Hematopoietic multipotent progenitor cell treated with erythropoietin and hydrocortisone succinate and interleukin-3 and kit ligand, for 17 days (in vitro differentiated cells): Measurements from ENCODE around the gene KRT4.
"Not testable (repeated sequence)": the region's sequence is repeated elsewhere in the genome, so short reads cannot be mapped to it uniquely, and the experiment has no call there.

Experiments used
- DNase-seq: peaks from one replicate; pipeline ENCODE4 v3.0.0-alpha.2; 2015; ENCODE audit warnings: low spot score

The KRT4 gene

DNA sequence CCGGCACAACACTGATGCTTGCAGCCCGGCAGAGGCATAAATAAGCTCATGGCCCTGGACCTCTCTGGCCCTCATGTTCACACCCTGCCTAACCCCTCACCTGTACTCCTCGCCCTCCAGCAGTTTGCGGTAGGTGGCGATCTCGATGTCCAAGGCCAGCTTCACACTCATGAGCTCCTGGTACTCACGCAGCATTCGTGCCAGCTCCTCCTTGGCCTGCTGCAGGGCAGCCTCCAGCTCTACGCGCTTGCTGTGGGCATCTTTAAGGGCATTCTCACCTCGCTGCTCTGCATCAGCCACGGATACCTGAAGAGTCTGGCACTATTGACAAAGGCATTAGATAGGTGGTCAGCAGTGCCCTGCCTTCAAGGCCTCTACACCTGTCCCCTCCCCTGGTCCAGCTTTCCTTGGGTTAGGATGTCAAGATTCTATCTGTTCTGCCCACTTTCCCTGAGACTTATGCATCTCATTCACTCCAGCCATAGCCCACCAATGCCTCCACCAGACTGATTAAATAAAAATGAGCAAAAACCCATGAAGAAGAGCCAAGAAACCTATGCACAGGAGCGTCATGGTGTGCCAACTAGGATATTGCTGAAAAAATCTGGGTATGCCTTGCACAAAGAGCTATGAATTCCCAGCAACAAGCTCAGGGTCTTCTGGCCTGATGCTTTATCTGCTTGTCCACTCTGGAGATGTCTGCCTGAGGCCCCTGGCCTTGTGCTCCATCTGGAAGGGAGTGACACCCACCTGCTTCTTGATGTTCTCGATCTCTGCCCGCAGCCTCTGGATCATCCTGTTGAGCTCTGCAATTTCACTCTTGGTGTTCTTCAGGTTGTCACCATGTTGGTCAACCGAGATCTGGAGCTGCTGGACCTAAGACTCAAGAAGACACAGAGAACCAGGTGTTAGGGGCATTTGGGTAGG is 6.1 kb downstream of the KRT4 start:
- DNase-seq = no peak

DNA sequence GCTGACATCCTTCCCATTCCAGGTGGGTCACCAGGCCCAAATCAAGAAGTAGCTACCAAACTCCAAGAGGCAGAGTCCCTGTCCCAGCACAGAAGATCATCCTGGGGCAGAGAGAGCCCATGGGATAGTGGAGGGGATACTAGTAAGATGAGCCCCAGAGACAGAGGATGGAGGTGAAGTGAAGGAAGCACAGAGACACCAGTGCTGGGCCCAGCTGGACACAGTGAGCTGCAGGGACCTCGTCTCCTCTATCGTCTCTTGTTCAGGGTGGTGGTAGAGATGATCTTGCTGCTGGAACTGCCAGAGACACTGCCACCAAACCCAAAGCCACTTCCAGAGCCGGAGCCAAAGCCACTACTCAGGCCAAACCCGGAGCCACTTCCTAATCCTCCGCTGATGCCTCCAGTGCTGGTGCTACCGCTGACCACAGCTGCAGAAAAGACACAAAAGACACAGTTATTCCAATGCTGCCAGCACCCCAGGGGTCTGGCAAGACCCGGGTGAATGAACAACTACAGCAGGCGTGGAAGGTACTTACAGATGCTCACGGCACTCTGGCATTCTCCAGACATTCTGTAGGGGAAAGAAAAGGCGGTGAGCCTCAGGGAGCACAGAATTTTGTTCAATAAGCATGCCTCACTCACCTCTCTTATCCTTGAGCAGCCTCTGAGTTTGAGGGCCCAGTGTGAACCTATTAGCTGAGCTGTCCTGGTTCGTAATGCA is 6.9 kb downstream of the KRT4 start:
- DNase-seq = no peak

DNA sequence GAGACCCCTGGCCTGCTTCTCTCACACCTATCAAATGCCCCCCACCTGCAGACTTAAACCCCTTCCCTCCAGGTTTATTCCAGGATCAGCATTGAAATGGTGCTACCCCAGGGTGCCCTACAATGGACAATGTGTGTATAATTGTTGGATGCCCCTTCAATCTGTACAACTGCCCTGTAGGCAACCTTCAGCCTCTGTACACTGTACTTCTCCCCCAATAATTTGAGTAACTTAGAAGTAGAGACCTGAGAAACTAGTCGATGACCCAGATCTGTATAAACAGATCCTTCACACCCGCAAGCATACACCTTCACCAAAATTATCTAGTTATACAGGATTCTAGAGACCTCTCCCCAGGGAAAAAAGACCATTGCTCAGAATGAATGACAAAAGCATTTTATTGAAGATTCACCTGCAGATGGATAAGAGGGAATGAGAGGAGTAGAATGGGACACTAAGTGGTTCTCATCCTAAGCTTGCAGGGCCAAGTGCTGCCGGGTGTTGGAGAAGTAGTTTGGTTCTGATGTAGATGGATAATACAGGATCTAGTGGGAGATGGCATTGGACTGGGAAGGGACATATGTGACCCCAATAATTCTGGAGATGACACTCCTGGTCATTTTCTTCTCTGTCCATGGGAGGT is 7.6 kb downstream of the KRT4 start:
- DNase-seq = no peak

GRCh38 chr12:52805739-52806138 is 8.2 kb downstream of the KRT4 start:
- no peak for DNase-seq

DNA sequence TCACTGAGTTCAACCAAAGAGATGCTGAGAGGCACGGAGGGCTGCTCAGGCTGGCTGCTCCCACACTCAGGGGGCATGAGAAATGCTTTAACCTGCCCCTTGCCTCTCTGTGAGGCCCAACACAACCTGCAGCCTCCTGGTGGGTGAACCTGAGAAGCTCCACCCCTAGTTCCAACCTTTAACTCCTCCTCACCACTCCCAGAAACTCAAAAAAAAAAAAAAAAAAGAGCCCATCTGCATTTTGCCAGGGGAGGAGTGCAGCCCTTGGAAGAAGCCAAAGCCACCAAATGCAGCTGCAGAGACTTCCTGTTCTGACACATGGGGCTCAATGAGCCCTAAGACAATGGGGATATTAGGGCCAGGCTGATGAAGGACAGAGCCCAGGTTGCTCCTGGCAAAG is 8.9 kb downstream of the KRT4 start:
- DNase-seq = no peak

GRCh38 chr12:52802442-52802841 is 11.5 kb downstream of the KRT4 start:
- no peak for DNase-seq

DNA sequence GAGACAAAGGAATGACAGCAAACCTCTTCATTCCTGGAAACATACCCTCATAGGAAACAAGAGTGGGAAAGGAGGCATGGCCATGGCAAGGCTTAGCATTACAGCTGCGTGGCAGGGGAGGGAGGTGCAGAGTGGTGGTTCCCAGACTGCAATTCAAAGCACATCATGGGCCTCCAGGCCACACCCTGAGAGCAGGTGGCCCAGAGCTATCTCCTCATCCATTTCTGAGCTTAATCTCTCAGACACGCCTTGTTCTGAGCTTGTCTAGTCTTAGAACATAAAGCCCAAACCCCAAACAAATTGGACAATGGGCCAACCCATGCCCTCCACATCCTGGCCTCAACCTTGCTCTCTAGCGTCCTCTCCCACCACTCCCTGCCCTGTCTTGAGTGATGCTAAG is 12.1 kb downstream of the KRT4 start:
- DNase-seq = no peak

GRCh38 chr12:52800259-52800917 is 13.5 kb downstream of the KRT4 start:
- no peak for DNase-seq

- DNase-seq = no peak
Measured at GRCh38 chr12:52799505-52800211, 14.3 kb downstream of the KRT4 start.

DNA sequence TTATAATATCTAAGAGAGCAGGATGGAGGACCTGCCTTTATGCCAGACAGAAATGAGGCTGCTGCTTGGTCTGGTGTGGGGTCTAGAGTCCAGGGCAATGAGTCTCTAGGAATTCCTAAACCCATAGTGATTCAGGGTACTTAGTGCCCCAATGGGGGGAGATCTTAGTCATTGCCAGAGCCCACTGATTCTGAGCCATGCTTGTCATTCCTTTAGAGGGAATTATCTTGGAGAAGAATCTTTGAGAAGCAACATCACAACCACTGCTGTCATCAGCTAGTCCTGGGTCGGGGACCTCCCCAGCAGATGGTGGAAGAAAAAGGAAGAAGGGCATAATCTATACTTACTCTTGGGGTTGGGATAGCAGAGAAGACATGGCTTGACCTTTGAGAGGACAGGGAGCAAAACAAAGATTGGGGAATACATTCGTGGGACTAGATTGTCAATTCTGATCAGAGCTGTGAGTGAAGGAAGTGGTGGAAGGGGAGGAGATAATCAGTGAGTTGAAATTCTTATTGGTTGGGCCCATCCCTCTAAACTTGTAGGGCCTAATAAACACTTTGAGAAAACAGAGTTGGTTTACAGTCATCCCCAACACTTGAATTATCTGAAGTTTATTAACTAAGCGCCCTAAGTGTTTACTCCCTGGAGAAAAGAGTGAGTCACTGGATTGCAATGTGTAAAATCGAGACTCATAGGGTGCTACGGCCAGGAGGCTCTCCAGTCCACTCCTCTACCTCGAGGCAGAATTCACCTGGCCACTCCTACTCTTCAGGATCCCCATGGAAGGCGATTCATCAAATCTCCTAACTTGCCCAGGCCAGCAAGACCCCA is 15.0 kb downstream of the KRT4 start:
- peak; percentile 25 for DNase-seq

GRCh38 chr12:52798003-52798670 is 15.8 kb downstream of the KRT4 start:
- DNase-seq = peak; percentile 69

GRCh38 chr12:52797529-52797894 is 16.4 kb downstream of the KRT4 start:
- no peak for DNase-seq

GRCh38 chr12:52796839-52797528 is 16.9 kb downstream of the KRT4 start:
- DNase-seq = peak; percentile 79

DNA sequence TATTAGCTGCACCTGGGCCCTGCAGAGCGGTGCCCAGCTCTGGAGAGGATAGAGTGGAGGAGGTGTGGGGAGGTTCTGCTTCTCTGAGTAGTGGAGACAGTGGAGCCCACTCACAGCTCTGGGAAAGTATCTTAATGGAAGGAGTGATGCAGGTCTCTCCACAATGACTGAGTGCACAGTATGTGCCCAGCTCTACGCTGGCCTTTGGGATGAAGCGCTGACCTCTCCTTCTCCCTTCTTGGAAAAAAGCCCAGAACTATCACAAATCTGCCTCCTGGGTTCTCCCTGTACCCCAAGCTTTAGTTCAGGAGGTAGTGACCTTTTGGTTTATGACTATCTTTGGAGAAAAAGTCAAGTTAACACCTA is 17.5 kb downstream of the KRT4 start:
- peak; percentile 14 for DNase-seq

DNA sequence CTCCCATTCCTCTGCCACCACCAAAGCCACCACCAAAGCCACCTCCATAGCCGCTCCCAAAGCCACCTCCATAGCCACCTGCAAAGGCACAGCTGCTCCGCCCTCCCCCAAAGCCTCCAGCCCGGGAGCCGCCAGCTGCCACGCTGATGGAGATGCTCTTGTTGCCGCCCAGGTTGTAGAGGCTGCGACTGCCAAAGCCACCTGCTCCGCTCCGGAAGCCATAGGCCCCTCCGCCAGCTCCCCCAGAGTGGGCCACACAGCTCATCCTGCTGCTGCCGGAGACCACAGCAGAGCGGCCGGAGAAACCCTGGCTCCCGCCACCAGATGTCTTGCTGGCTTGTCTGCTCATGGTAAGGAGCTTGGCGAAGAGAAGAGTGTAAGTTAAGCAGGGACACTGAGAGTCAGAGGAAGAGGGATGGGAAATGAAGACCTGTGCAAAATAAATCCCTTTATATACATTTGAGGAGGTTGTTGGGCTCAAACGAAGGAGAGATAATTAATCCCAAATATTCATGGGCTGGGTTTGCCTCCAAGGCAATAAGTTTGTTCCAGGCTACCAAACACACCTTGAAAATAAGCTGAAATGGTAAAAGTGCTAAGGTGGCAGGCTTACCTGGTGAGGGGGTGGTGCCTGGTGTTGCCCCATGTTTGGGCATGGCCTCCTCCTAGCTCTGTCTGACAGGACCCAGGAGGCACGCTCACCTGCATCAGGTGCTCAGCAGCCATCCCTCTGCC is 18.1 kb downstream of the KRT4 start, which contains the start of gene KRT3:
KRT3 (minus strand) TSS at position 424 of the 735 bp plus-strand sequence; CDS start at position 349, 75 bp downstream.
- DNase-seq = no peak

GRCh38 chr12:52795332-52795674 is 18.6 kb downstream of the KRT4 start:
- DNase-seq = not testable (repeated sequence)

DNA sequence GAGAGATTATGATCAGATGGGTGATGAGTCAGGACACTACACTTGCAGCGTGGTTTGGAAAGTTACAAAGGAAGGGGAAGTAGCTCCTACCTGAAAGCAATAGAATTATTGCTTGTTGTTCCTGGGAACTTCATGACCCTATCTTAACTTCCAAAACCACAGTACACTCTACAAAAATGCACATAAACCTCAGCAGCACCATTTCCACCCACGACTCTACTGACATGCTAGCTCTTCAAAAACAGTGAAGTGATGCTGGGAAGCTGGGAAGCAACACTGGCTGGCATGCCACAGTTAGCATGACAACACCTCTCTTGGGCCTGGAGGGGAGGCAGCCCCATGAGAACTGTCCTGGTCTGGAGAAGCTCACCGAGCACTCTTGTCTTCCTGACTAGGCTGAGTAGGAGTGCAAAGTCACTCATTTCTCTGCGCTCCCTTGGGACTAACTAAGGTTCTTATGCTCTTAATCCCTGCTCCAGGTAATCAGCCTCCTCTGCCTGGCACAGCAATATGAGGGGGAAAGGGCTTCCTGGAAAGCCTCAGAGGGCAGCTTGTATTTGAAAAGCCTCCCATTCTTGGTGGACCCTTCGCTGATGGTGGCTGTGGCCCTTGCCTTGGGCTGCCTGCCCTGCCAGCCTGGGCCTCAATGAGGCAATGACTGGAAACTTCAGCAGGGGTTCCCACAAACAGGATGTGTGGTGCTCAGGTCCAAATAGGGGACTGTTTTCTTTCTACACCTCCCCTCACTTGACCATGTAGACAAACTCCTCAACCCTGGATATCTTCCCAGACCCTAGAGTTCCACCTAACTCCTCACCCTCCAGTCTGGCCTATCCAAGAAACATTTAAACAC is 19.2 kb downstream of the KRT4 start:
- no peak for DNase-seq
